HG02798 (cell line): ENCODE results near the gene ICAM2.
A peak's percentile ranks its signal among the peaks of the same experiment; 100 is the strongest.
"Not testable (repeated sequence)": the region's sequence is repeated elsewhere in the genome, so short reads cannot be mapped to it uniquely, and the experiment has no call there.

Experiments
- ATAC-seq: cut with Tn5 transposase; IDR thresholded peaks from one replicate; pipeline ENCODE4 v1.9.1; 2021; ENCODE audit warnings: mild to moderate bottlenecking; ENCODE audit not compliant: unreplicated experiment, poor library complexity

ICAM2 gene

DNA sequence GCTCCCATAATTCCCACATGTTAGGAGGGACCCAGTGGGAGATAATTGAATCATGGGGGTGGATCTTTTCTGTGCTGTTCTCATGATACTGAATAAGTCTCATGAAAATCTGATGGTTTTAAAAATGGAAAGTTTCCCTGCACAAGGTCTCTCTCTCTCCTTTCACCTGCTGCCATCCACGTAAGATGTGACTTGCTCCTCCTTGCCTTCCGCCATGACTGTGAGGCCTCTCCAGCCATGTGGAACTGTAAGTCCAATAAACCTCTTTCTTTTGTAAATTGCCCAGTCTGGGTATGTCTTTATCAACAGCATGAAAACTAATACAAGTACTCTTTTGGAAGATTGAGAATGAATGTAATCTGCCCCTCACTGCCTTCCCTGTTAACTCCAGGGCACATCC lies 37.8 kb downstream of the ICAM2 start:
- not testable (repeated sequence) for ATAC-seq

DNA sequence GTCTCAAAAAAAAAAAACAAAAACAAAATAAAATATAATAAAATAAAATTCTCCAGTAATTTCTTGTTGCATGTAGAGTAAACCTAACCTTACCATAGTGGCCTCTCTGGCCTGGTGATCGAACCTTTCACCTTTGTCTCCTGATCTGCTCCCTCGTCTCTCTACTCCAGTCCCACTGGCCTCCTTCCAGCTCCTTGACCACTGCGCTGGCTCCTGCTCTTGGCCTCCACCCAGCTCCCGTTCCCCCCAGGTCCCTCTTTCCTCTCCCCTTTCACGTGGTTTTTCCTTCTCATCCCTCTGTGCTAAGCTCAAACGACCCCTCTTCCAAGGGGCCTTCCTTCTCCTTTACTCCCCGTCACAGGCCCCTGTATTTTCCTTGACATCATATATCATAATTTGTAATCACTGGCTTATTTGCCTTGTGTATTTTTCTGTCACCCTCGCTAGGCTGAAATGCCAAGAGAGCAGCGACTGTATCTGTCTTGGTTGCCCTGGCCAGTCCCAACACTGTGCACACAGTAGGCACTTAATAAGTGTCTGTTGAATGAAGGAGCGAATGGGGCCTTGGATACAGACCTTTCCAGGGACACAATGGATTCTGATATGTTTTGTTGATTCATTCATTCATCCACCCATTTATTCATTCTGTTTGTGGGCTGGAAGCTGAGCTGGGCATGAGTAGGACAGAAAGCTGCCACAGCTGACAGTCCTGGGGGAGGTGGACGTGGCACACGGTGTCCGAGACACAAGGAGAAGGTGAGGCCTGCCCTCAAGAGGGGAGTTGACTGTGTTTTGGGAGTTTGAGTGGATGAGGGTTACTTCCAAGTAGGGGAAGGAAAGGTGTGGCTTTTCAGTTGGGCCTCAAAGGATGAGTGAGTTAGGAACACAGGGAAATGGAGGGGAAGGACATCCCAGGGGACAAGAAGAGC lies 41.9 kb downstream of the ICAM2 start:
- no peak for ATAC-seq

DNA sequence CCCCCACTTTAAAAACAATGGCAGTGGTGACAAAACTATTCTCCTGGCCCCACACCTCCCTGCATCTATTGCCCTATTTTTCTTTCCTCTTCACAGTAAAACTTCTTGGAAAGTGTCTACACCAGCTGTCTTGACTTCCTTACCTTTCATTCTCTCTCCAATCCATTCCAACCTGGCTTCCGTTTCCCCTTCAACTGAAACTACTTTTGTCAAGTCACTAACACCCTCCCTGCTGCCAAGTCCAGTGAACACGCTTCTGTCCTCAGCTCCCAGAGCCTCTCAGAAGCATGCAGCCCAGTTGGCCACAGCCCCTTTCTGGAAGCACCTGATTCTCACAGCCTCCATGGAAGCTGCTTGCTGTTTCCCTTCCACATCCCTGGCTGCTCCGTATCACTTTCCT lies 43.7 kb downstream of the ICAM2 start:
- no peak for ATAC-seq

GRCh38 chr17:63975541-63976092 lies 44.8 kb downstream of the ICAM2 start:
- no peak for ATAC-seq

- no peak for ATAC-seq
These were observed 45.7 kb downstream of the ICAM2 start for GRCh38 chr17:63974594-63975192.

GRCh38 chr17:63973930-63974593 lies 46.4 kb downstream of the ICAM2 start:
- no peak for ATAC-seq

GRCh38 chr17:63973247-63973646 lies 47.2 kb downstream of the ICAM2 start:
- ATAC-seq: no peak

- ATAC-seq: no peak
These were observed 47.6 kb downstream of the ICAM2 start, which contains the start of gene SCN4A for GRCh38 chr17:63972796-63973195. Gene SCN4A, minus strand, starts transcription at chr17:63972918. Its CDS starts 77 bp downstream, at chr17:63972841.

GRCh38 chr17:63969278-63969677 lies 51.2 kb downstream of the ICAM2 start:
- no peak for ATAC-seq

DNA sequence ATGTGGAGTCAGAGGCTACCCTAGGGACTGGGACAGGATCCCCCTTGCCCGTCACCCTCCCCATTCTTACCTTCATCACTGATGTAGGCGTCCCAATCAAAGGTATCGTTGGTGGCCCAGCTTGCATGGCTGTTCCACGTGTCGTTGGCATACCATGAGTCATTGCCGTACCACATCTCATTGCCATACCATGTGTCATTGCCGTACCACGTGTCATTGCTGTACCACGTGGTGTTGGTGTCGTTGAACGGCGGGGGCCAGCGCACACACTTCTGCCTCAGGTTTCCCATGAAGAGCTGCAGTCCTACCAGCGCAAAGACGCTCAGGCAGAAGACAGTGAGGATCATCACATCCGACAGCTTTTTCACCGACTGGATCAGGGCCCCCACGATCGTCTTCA lies 52.5 kb downstream of the ICAM2 start:
- no peak for ATAC-seq

DNA sequence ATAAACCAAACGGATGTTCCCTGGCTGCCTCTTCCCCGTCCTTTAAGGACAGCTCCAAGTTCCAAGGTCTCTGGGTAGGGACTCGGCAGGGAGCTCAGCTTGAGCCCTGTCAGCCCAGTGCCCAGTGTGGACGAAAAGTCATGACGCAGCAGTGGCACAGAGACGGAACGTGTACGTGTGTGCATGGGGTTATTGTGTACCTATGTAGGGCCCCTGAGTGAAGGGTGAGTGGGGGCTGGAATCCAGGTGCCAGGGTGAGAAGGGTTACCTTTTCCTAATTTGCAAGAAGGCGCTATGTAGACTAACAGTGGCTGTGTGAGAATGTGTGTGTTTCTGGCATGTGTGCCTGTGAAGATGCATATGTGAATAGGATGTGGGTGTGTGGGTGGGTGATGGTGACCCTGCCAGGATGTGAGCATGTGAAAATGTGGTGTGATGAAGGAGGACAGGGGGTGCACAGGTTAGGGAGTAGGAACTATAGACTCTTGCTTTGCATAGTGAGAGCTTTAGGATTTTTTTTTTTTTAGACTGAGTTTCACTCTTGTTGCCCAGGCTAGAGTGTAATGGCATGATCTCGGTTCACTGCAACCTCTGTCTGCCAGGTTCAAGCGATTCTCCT lies 53.7 kb downstream of the ICAM2 start:
- no peak for ATAC-seq

GRCh38 chr17:63963123-63963522 lies 57.3 kb downstream of the ICAM2 start:
- ATAC-seq: no peak

GRCh38 chr17:63962298-63962744 lies 58.1 kb downstream of the ICAM2 start:
- no peak for ATAC-seq

DNA sequence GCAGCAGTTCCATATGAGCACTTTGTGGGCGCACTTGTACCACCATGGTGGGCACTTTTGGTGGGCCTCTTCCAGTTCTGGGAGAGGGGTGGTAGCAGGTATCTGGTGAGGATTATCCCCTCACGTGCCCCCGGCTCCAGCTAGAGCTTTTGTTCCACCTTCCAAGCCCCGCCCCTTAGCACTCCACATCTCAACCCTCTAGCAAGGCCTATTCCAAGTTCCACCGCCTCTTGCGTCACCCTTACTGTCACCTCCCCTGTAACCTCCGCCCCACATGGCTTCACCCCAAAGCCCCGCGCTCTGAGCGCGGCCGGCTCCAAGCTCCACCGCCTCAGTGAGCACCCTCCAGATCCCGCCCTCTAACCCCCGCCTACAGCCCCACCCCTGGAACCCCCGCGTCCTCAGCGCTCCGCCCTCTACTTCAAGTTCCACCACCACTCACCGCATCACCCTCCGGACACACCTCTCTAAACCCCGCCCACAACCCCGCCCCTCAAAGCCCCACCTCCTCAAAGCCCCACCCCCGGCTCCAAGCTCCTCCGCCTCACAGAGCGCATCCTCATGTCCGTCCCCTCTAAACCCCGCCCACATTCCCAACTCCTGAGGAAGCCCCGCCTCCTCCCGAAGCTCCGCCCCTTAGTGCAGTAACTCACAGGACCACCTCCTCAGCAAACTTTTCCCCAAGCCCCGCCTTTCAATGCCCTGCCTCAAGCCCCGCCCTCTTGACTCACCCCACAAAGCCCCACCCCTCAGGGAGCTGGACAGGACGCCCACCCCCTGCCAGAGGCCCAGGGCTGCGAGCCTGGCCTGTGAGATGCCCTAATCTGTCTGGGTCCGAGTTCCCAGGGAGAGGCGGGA lies 58.8 kb downstream of the ICAM2 start:
- peak; percentile 37 for ATAC-seq

- no peak for ATAC-seq
These were observed 60.0 kb downstream of the ICAM2 start for GRCh38 chr17:63960430-63960829.

DNA sequence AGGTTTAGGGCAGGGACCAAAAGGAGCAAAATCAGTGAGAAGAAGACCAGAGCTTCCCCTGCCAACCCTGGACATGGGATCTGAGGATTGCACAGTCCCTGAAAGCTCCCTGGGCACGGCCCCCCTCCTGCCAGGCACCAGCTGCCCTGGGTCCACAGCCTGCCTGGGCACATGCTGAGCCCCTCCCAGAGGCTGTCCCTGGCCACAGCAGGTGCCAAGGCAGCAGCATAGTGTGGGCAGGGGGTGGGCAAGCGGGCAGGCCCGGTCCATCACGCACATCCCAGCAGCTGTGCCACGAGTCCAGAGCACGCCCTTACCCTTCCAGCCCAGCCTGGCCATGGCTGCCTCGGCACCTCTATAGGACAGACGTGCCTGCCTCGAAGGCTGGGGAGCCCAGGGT lies 60.4 kb downstream of the ICAM2 start:
- ATAC-seq: no peak

- ATAC-seq: no peak
These were observed 64.0 kb downstream of the ICAM2 start for GRCh38 chr17:63956296-63956920.

GRCh38 chr17:63955791-63956190 lies 64.6 kb downstream of the ICAM2 start:
- ATAC-seq: no peak

GRCh38 chr17:63955232-63955631 lies 65.2 kb downstream of the ICAM2 start:
- ATAC-seq: no peak
